ENCODE measurements around the gene CNTNAP2. TPM values are rescaled to one million over a fixed set of nuclear protein-coding genes. Genes with fewer than 3 reads are reported as not detected.

CNTNAP2 gene
- total and polyA plus RNA-seq, 2 of the 4 experiments (the other 2 are of a cell fraction) = not detected

- BruUV-seq (replicated peaks) = no TSS peak
- TF ChIP-seq CHD1 (IDR thresholded peaks at IDR 0.05; ENCODE audit: low read depth, low read length) (no peak), FOS (IDR thresholded peaks at IDR 0.05; ENCODE audit: low read depth, low read length) (no peak)
- H4K20me1 ChIP-seq (ENCODE audit: insufficient read depth, low read length) = no peaks in the 10 kb centered on the region
- H3K23ac ChIP-seq (ENCODE audit: low read depth, low read length) = no peak overlapping the region
- no peak overlapping the region for H3K4me2 ChIP-seq (ENCODE audit: low read depth, low read length)
- no peaks in the 10 kb centered on the region for H3K9me1 ChIP-seq (ENCODE audit: insufficient read depth, low read length)
- dilution Hi-C loops (cut with HindIII; ENCODE audit: low sequenced_read_pairs, unreplicated experiment) (no loop called here), in situ Hi-C loops (cut with MboI; ENCODE audit: low sequenced_read_pairs) (no loop called here), intact Hi-C loops (cut with micrococcal nuclease) (no loop called here)
- DNase-seq (no peak), ATAC-seq (ENCODE audit: low read depth) (no peak)
- no peaks in the 10 kb centered on the region for H3K4me1 ChIP-seq (ENCODE audit: control insufficient read depth, insufficient read depth, low read length)
- H3K14ac ChIP-seq (replicated peaks; ENCODE audit: low read depth, low read length) = no peak overlapping the region
- no peak overlapping the region for H4K5ac ChIP-seq (ENCODE audit: low read depth, low read length)
- H4K91ac ChIP-seq (ENCODE audit: insufficient read depth, low read depth, low read length) = no peak overlapping the region
- H3K4ac ChIP-seq (ENCODE audit: low read depth, low read length) = no peak overlapping the region
- no peak overlapping the region for H2AK9ac ChIP-seq (replicated peaks; ENCODE audit: low read depth, low read length, poor library complexity)
- no peak overlapping the region for H2AFZ ChIP-seq (replicated peaks; ENCODE audit: low read length, poor library complexity)
- POLR2A ChIA-PET (ENCODE audit: unreplicated experiment) = no interaction called here
- no peak overlapping the region for H3K4me3 ChIP-seq (ENCODE audit: insufficient read depth, low read depth, low read length)
- no peak overlapping the region for H2BK120ac ChIP-seq (ENCODE audit: low read depth, low read length)
- peaks cover 9% of the 10 kb centered on the region; the same call in 1 of the 2 replicates for H3K9me3 ChIP-seq (ENCODE audit: control insufficient read depth, insufficient read depth, low read length)
- no peak overlapping the region for H2BK5ac ChIP-seq (ENCODE audit: low read depth, low read length, poor library complexity, severe bottlenecking)
- H2BK15ac ChIP-seq (ENCODE audit: low read depth, low read length) = no peak overlapping the region
- no peak overlapping the region for H2AK5ac ChIP-seq (ENCODE audit: low read depth, low read length)
- no peak overlapping the region for H2BK20ac ChIP-seq (ENCODE audit: low read depth, low read length)
- no peak overlapping the region for H4K8ac ChIP-seq (ENCODE audit: low read depth in 2 of 2, low read length in 2 of 2)
- no peaks in the 10 kb centered on the region for H3K36me3 ChIP-seq (ENCODE audit: control insufficient read depth, insufficient read depth, low read length)
- no peaks in the 10 kb centered on the region for H3K27me3 ChIP-seq (ENCODE audit: control insufficient read depth, insufficient read depth, low read length)
- no peak overlapping the region for H3K56ac ChIP-seq (ENCODE audit: extremely low read depth, insufficient read depth, low read length)
- H3K9ac ChIP-seq (ENCODE audit: low read depth, low read length) = no peak overlapping the region
- no peak overlapping the region for H3K27ac ChIP-seq (ENCODE audit: insufficient read depth, low read length)
- no CpG with 5 or more reads among the region's 4 CpGs for WGBS, 2 experiments (ENCODE audit: extremely low coverage in 2 of 2, insufficient read length in 1 of 2)
- H3K18ac ChIP-seq (ENCODE audit: low read depth, low read length) = no peak overlapping the region
- CTCF ChIA-PET = no interaction called here
- no peaks in the 10 kb centered on the region for H3K79me1 ChIP-seq (ENCODE audit: low read depth in 1 of 2, low read length in 2 of 2)
These were observed 1687.0 kb downstream of the CNTNAP2 start for GRCh38 chr7:147803606-147804005.
